H9 (cell line): ENCODE measurements around the gene GOT1. TPM values are rescaled to one million over a fixed set of nuclear protein-coding genes. Genes with fewer than 3 reads are reported as not detected.
A peak's percentile ranks its signal among the peaks of the same experiment; 100 is the strongest.

Source experiments
- DNase-seq: peaks from one replicate; pipeline ENCODE4 v3.0.0-alpha.2; 2017
- H2AFZ ChIP-seq: one replicate; pipeline ENCODE4 v1.6.1; 2013; ENCODE audit warnings: mild to moderate bottlenecking, low read length, control low read depth, moderate library complexity
- H2AK5ac ChIP-seq: 2 replicates; pipeline ENCODE4 v1.6.1; 2013; ENCODE audit warnings: low read length, control low read depth, mixed read lengths; ENCODE audit not compliant: insufficient read length
- H2BK120ac ChIP-seq: one replicate; pipeline ENCODE4 v1.6.1; 2013; ENCODE audit warnings: low read depth, mild to moderate bottlenecking, low read length, control low read depth, inconsistent platforms; ENCODE audit not compliant: poor library complexity, severe bottlenecking
- H2BK12ac ChIP-seq: 2 replicates; pipeline ENCODE4 v1.6.1; 2013; ENCODE audit warnings: low read length, control low read depth, mixed read lengths, low read depth; ENCODE audit not compliant: insufficient read length
- H2BK15ac ChIP-seq: 2 replicates; pipeline ENCODE4 v1.6.1; 2013; ENCODE audit warnings: low read depth, low read length, control low read depth
- H2BK20ac ChIP-seq: one replicate; pipeline ENCODE4 v1.6.1; 2013; ENCODE audit warnings: low read depth, mild to moderate bottlenecking, low read length, control low read depth, inconsistent platforms; ENCODE audit not compliant: poor library complexity, severe bottlenecking
- H2BK5ac ChIP-seq: 2 replicates; pipeline ENCODE4 v1.6.1; 2013; ENCODE audit warnings: low read length, control low read depth, mixed read lengths; ENCODE audit not compliant: insufficient read length
- H3K14ac ChIP-seq: 2 replicates; pipeline ENCODE4 v1.6.1; 2013; ENCODE audit warnings: low read length, control low read depth; ENCODE audit not compliant: insufficient read depth
- H3K18ac ChIP-seq: 2 replicates; pipeline ENCODE4 v1.6.1; 2013; ENCODE audit warnings: low read depth, mild to moderate bottlenecking, mixed read lengths, low read length, control low read depth; ENCODE audit not compliant: insufficient read length
- H3K23ac ChIP-seq: 2 replicates; pipeline ENCODE4 v1.6.1; 2013; ENCODE audit warnings: low read length, control low read depth, mixed read lengths, low read depth; ENCODE audit not compliant: insufficient read length
- H3K23me2 ChIP-seq: 2 replicates; pipeline ENCODE4 v1.6.1; 2013; ENCODE audit warnings: low read depth, mild to moderate bottlenecking, mixed read lengths, low read length, control low read depth; ENCODE audit not compliant: insufficient read length, poor library complexity, severe bottlenecking
- H3K27ac ChIP-seq: 2 replicates; pipeline ENCODE4 v1.5.1; 2013; ENCODE audit warnings: low read length, control low read depth, mixed read lengths, low read depth; ENCODE audit not compliant: insufficient read length
- H3K27me3 ChIP-seq: 2 replicates; pipeline ENCODE4 v1.6.1; 2013; ENCODE audit warnings: low read length, control low read depth, inconsistent platforms; ENCODE audit not compliant: insufficient read depth
- H3K4ac ChIP-seq: 2 replicates; pipeline ENCODE4 v1.6.1; 2013; ENCODE audit warnings: low read depth, mild to moderate bottlenecking, control low read depth, inconsistent platforms, low read length, moderate library complexity
- H3K4me1 ChIP-seq: 2 replicates; pipeline ENCODE4 v1.6.1; 2013; ENCODE audit warnings: low read length, control low read depth, inconsistent platforms; ENCODE audit not compliant: insufficient read depth
- H3K4me2 ChIP-seq: 2 replicates; pipeline ENCODE4 v1.6.1; 2013; ENCODE audit warnings: low read length, control low read depth, mixed read lengths; ENCODE audit not compliant: insufficient read length, insufficient read depth
- H3K56ac ChIP-seq: 2 replicates; pipeline ENCODE4 v1.6.1; 2013; ENCODE audit warnings: low read depth, mild to moderate bottlenecking, mixed read lengths, low read length, control low read depth; ENCODE audit not compliant: insufficient read length
- H3K79me1 ChIP-seq: 2 replicates; pipeline ENCODE4 v1.6.1; 2013; ENCODE audit warnings: low read depth, mild to moderate bottlenecking, moderate library complexity, low read length, control low read depth, inconsistent platforms; ENCODE audit not compliant: insufficient read depth, poor library complexity, severe bottlenecking
- H3K79me2 ChIP-seq: 2 replicates; pipeline ENCODE4 v1.6.1; 2013; ENCODE audit warnings: low read length, control low read depth, inconsistent platforms; ENCODE audit not compliant: insufficient read depth
- H3K9ac ChIP-seq: 2 replicates; pipeline ENCODE4 v1.6.1; 2013; ENCODE audit warnings: low read length, control low read depth, mixed read lengths; ENCODE audit not compliant: insufficient read length; ENCODE audit errors: extremely low read depth
- H3K9me3 ChIP-seq: one replicate; pipeline ENCODE4 v1.6.1; 2013; ENCODE audit warnings: low read depth, low read length, inconsistent platforms; ENCODE audit not compliant: control insufficient read depth
- H3T11ph ChIP-seq: one replicate; pipeline ENCODE4 v1.6.1; 2013; ENCODE audit warnings: mild to moderate bottlenecking, low read length, control low read depth, inconsistent platforms
- H4K20me1 ChIP-seq: one replicate; pipeline ENCODE4 v1.6.1; 2013; ENCODE audit not compliant: control insufficient read depth, insufficient read length, insufficient read depth
- H4K5ac ChIP-seq: 2 replicates; pipeline ENCODE4 v1.6.1; 2013; ENCODE audit warnings: low read depth, mild to moderate bottlenecking, mixed read lengths, low read length, control low read depth; ENCODE audit not compliant: insufficient read length
- H4K8ac ChIP-seq: replicated peaks from 2 replicates; pipeline ENCODE4 v1.6.1; 2013; ENCODE audit warnings: low read length, control low read depth, mixed read lengths, low read depth; ENCODE audit not compliant: insufficient read length
- H4K91ac ChIP-seq: 2 replicates; pipeline ENCODE4 v1.6.1; 2013; ENCODE audit warnings: low read depth, mild to moderate bottlenecking, moderate library complexity, mixed read lengths, low read length, control low read depth; ENCODE audit not compliant: insufficient read length
- H3K27ac Mint-ChIP-seq, 3 experiments: 2 replicates in 2 of 3; 3 replicates in 1 of 3; pipeline ENCODE4 v1.8.0; 2020 to 2021; ENCODE audit warnings: mixed read lengths in 3 of 3, mild to moderate bottlenecking in 1 of 3, moderate library complexity in 1 of 3
- H3K27me3 Mint-ChIP-seq: 2 replicates; pipeline ENCODE4 v1.8.0; 2021; ENCODE audit warnings: low read depth, mild to moderate bottlenecking, moderate library complexity, mixed read lengths
- H3K36me3 Mint-ChIP-seq, 3 experiments: 2 replicates in 2 of 3; 3 replicates in 1 of 3; pipeline ENCODE4 v1.8.0; 2020 to 2021; ENCODE audit warnings: low read depth in 3 of 3, mixed read lengths in 3 of 3; ENCODE audit not compliant: insufficient read depth in 1 of 3
- H3K4me1 Mint-ChIP-seq, 2 experiments: 2 replicates each; pipeline ENCODE4 v1.8.0; 2020; ENCODE audit warnings: mixed read lengths in 2 of 2
- H3K4me3 Mint-ChIP-seq, 2 experiments: 2 replicates in 1 of 2; 3 replicates in 1 of 2; pipeline ENCODE4 v1.8.0; 2020 to 2021; ENCODE audit warnings: mild to moderate bottlenecking in 2 of 2, mixed read lengths in 2 of 2, moderate library complexity in 1 of 2
- H3K9me3 Mint-ChIP-seq, 2 experiments: 2 replicates in 1 of 2; 3 replicates in 1 of 2; pipeline ENCODE4 v1.8.0; 2020; ENCODE audit warnings: mild to moderate bottlenecking in 2 of 2, mixed read lengths in 2 of 2, moderate library complexity in 1 of 2
- CTCF ChIP-seq: fragments of 200-600 bp; sonication (generic); conservative IDR thresholded peaks from 3 replicates; pipeline ENCODE4 v1.8.0; 2021; ENCODE audit warnings: antibody characterized with exemption, mild to moderate bottlenecking
- WGBS: extraction: QIAGEN DNeasy Blood & Tissue Kit; methylation state at CpG from one replicate; pipeline ENCODE4 v1.1.7; 2013; ENCODE audit warnings: missing lambda C conversion rate, low lambda C conversion rate, mixed read lengths; ENCODE audit not compliant: insufficient read length; ENCODE audit errors: extremely low coverage; 5-methylcytosine and 5-hydroxymethylcytosine counted together
- total RNA-seq: library from RNA; stranded (reverse); gene quantifications from 2 replicates; pipeline ENCODE4 v1.2.1, GENCODE V29; 2021

GOT1 gene
- total RNA-seq, 1 experiment from 2014 or later = 43.3 TPM

GRCh38 chr10:99433378-99434020 is 3.1 kb upstream of the GOT1 start:
- Histone ChIP-seq H3K27me3 (no peaks in the 10 kb centered on the region), H4K8ac (no peak overlapping the region), H3K27ac (no peak overlapping the region), H3K56ac (no peak overlapping the region), H3K79me1 (peaks cover 2% of the 10 kb centered on the region), H2BK20ac (no peak overlapping the region), H3T11ph (no peak overlapping the region), H3K4me2 (no peak overlapping the region), H3K4me1 (no peaks in the 10 kb centered on the region; the same call in 1 of the 2 replicates), H2AFZ (no peak overlapping the region), H3K23me2 (peaks cover 8% of the 10 kb centered on the region), H3K9me3 (no peaks in the 10 kb centered on the region), H3K9ac (no peak overlapping the region), H3K14ac (no peak overlapping the region), H2BK5ac (no peak overlapping the region), H3K23ac (no peak overlapping the region), H3K18ac (no peak overlapping the region), H2AK5ac (no peak overlapping the region), H3K79me2 (peaks cover 6% of the 10 kb centered on the region; the same call in 1 of the 2 replicates), H2BK15ac (no peak overlapping the region), H3K4ac (no peak overlapping the region), H4K91ac (no peak overlapping the region), H4K5ac (no peak overlapping the region), H2BK120ac (no peak overlapping the region), H4K20me1 (no peaks in the 10 kb centered on the region), H2BK12ac (no peak overlapping the region)
- H3K9me3 Mint-ChIP-seq = no peaks in the 10 kb centered on the region
- no peaks in the 10 kb centered on the region; the same call in none of the 2 replicates for H3K27me3 Mint-ChIP-seq
- no peak for DNase-seq
- WGBS = no CpG with 5 or more reads among the region's 1 CpG
- peaks cover 14 to 20% of the 10 kb centered on the region in 2 experiments for H3K4me1 Mint-ChIP-seq
- H3K4me3 Mint-ChIP-seq = no peak overlapping the region
- peak; percentile 46 for TF ChIP-seq CTCF
- H3K36me3 Mint-ChIP-seq = 0 out of 7 replicates have a peak, but pooled peaks cover 0 to 3% (median 0%) of the 10 kb centered on the region in 3 experiments
- no peak overlapping the region; a peak in 1 of 7 replicates for H3K27ac Mint-ChIP-seq
